ENCODE results near the gene MEIOSIN. TPM values are rescaled to one million over a fixed set of nuclear protein-coding genes. Genes with fewer than 3 reads are reported as not detected.

Gene MEIOSIN
- total and polyA plus RNA-seq, 9 donors: not detected

DNA sequence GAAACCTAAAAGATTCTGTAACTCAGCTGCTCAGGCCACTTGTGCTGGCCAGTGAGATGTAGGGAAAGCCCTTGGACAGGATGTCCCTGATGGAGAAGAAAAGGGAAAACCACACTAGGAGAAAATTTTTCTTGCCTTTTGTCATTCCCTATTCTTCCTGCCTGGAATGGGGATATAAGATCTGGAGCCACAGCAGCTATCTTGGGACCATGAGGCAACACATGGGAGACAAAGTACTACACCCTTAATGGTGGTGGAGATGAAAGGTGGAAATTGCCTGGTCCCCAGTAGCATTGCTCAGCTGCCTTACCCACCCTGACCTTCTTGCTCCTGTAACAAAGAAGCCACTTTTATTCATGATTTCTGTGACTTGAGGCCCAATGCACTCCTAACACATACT is 72.5 kb downstream of the MEIOSIN start:
- Histone ChIP-seq H3K4me3 (no peak overlapping the region), H3K27ac (no peak overlapping the region), H3K9me3 (no peaks in the 10 kb centered on the region), H3K27me3 (no peaks in the 10 kb centered on the region), H3K36me3 (no peaks in the 10 kb centered on the region), H3K4me1 (ENCODE audit: insufficient read depth) (peaks cover 2% of the 10 kb centered on the region)
- DNase-seq: no peak
- TF ChIP-seq, protein P1, sequence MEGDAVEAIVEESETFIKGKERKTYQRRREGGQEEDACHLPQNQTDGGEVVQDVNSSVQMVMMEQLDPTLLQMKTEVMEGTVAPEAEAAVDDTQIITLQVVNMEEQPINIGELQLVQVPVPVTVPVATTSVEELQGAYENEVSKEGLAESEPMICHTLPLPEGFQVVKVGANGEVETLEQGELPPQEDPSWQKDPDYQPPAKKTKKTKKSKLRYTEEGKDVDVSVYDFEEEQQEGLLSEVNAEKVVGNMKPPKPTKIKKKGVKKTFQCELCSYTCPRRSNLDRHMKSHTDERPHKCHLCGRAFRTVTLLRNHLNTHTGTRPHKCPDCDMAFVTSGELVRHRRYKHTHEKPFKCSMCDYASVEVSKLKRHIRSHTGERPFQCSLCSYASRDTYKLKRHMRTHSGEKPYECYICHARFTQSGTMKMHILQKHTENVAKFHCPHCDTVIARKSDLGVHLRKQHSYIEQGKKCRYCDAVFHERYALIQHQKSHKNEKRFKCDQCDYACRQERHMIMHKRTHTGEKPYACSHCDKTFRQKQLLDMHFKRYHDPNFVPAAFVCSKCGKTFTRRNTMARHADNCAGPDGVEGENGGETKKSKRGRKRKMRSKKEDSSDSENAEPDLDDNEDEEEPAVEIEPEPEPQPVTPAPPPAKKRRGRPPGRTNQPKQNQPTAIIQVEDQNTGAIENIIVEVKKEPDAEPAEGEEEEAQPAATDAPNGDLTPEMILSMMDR (IDR thresholded peaks at IDR 0.05): no peak
- TF ChIP-seq POLR2A (IDR thresholded peaks at IDR 0.05): no peak
- no peak for TF ChIP-seq EP300 (IDR thresholded peaks at IDR 0.05)
- intact Hi-C loops (cut with DNase I): no loop called here

DNA sequence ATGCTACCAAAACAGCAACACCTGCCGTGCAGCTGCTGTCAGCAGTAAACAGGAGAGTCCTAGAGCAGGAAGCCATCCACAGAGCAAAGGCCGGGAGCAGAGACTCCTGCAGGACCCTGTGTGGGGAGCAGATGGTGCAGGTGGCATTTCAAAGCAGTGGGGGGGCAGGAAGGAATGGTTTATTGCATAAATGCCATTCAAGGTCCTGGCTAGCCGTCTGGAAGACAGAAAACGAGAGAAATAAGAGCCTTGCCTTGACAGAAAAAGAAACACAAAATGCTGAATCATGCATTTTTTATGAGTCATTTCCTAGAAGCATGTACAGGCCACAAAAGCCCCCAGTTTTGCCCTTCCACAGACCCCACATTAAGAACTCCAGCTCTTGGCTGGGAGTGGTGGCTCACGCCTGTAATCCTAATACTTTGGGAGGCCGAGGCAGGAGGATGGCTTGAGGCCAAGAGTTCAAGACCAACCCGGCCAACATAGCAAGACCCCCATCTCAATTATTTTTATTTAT is 76.5 kb downstream of the MEIOSIN start:
- no peaks in the 10 kb centered on the region for H3K36me3 ChIP-seq
- no peaks in the 10 kb centered on the region for H3K27me3 ChIP-seq
- H3K4me1 ChIP-seq (ENCODE audit: insufficient read depth): peaks cover 2% of the 10 kb centered on the region
- 18 to 31% (median 23%) methylated on average over 7 of the region's 7 CpGs for WGBS, 3 donors
- no peak for TF ChIP-seq POLR2A (IDR thresholded peaks at IDR 0.05)
- no peak for TF ChIP-seq EP300 (IDR thresholded peaks at IDR 0.05)
- TF ChIP-seq, protein P1 (IDR thresholded peaks at IDR 0.05): no peak
- no peaks in the 10 kb centered on the region for H3K9me3 ChIP-seq
- no peak overlapping the region for H3K27ac ChIP-seq
- no peak for DNase-seq
- intact Hi-C loops (cut with DNase I): loop anchor here in 1 of 4 donors (10.0 kb wide), 1 partner anchor 75 kb away; the partner anchor contains the start of gene IRF2BP1
- no peak overlapping the region for H3K4me3 ChIP-seq

DNA sequence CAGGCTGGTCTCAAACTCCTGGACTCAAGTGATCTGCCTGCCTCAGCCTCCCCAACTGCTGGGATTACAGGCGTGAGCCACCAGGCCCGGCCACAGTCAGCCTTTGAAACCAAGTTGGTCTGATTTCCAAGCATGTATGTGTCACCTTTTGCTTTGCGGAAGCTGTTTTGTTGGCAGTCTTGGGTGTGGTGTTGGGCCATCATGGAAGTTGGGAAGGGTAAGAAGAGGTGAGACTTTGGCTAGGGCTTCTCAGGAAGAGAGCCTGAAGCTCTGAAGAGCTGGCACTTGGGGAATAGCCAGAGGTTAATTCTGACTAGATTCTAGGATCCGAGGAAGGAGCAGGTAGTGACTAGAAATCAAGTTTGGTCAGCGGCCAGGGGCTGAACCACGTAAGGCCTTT is 79.1 kb downstream of the MEIOSIN start:
- no peaks in the 10 kb centered on the region for H3K36me3 ChIP-seq
- peaks cover 7% of the 10 kb centered on the region for H3K4me1 ChIP-seq (ENCODE audit: insufficient read depth)
- TF ChIP-seq, protein P1 (IDR thresholded peaks at IDR 0.05): no peak
- TF ChIP-seq POLR2A (IDR thresholded peaks at IDR 0.05) (no peak), EP300 (IDR thresholded peaks at IDR 0.05) (no peak)
- no peak overlapping the region for H3K4me3 ChIP-seq
- DNase-seq: no peak
- no peak overlapping the region for H3K27ac ChIP-seq
- WGBS, 3 donors: 88 to 90% (median 89%) methylated on average over 6 of the region's 6 CpGs
- no peaks in the 10 kb centered on the region for H3K27me3 ChIP-seq
- intact Hi-C loops (cut with DNase I): loop anchor here in 1 of 4 donors (10.0 kb wide), 1 partner anchor 73 kb away; the partner anchor contains the start of gene IRF2BP1
- H3K9me3 ChIP-seq: no peaks in the 10 kb centered on the region

Other genes starting within 250 kb of the MEIOSIN start
- 1 to 10 TPM in 5 of 7 donors, under 1 TPM in 2; 0.63 to 4.7 (median 2.5) TPM for gene RTN2, start 236.4 kb upstream of the MEIOSIN start, total RNA-seq
- gene RTN2, start 236.4 kb upstream of the MEIOSIN start, polyA plus RNA-seq: 1 to 10 TPM; 3.0 to 5.0 TPM
- 1 to 10 TPM in 3 of 7 donors, under 1 TPM in 3, not detected in 1; 0.40 to 1.7 (median 1.0) TPM for gene PPM1N, start 235.0 kb upstream of the MEIOSIN start, total RNA-seq
- under 1 TPM; 0.21 to 0.93 TPM for gene PPM1N, start 235.0 kb upstream of the MEIOSIN start, polyA plus RNA-seq
- 10 to 100 TPM; 15.7 to 83.2 (median 58.2) TPM for gene VASP, start 226.0 kb upstream of the MEIOSIN start, total RNA-seq
- 10 to 100 TPM; 23.9 to 48.4 TPM for gene VASP, start 226.0 kb upstream of the MEIOSIN start, polyA plus RNA-seq
- gene OPA3, start 148.6 kb upstream of the MEIOSIN start, total RNA-seq: 10 to 100 TPM in 4 of 7 donors, 1 to 10 TPM in 3; 2.0 to 16.6 (median 12.3) TPM
- 1 to 10 TPM; 3.3 to 8.9 TPM for gene OPA3, start 148.6 kb upstream of the MEIOSIN start, polyA plus RNA-seq
- gene GPR4, start 131.2 kb upstream of the MEIOSIN start, total RNA-seq: 1 to 10 TPM in 5 of 7 donors, under 1 TPM in 2; 0.60 to 4.5 (median 2.4) TPM
- 10 to 100 TPM in 1 of 2 donors, 1 to 10 TPM in 1; 3.0 to 11.9 TPM for gene GPR4, start 131.2 kb upstream of the MEIOSIN start, polyA plus RNA-seq
- gene EML2, start 94.0 kb upstream of the MEIOSIN start, total RNA-seq: 10 to 100 TPM in 6 of 7 donors, 1 to 10 TPM in 1; 9.9 to 25.0 (median 14.4) TPM
- gene EML2, start 94.0 kb upstream of the MEIOSIN start, polyA plus RNA-seq: 10 to 100 TPM; 13.1 to 16.3 TPM
- gene GIPR, start 65.2 kb upstream of the MEIOSIN start, total RNA-seq: 1 to 10 TPM in 1 of 7 donors, under 1 TPM in 3, not detected in 3; 0.20 to 1.6 (median 0.59) TPM
- gene GIPR, start 65.2 kb upstream of the MEIOSIN start, polyA plus RNA-seq: under 1 TPM; 0.02 to 0.33 TPM
- 100 to 1,000 TPM; 288 to 508 (median 382) TPM for gene SNRPD2, start 41.5 kb upstream of the MEIOSIN start, total RNA-seq
- 100 to 1,000 TPM; 279 to 499 TPM for gene SNRPD2, start 41.5 kb upstream of the MEIOSIN start, polyA plus RNA-seq
- 10 to 100 TPM in 1 of 7 donors, 1 to 10 TPM in 6; 4.2 to 15.3 (median 7.3) TPM for gene QPCTL, start 40.8 kb upstream of the MEIOSIN start, total RNA-seq
- 1 to 10 TPM; 3.2 to 6.8 TPM for gene QPCTL, start 40.8 kb upstream of the MEIOSIN start, polyA plus RNA-seq
- gene FBXO46, start 2.5 kb upstream of the MEIOSIN start, total RNA-seq: 10 to 100 TPM; 13.4 to 32.5 (median 22.4) TPM
- gene FBXO46, start 2.5 kb upstream of the MEIOSIN start, polyA plus RNA-seq: 10 to 100 TPM in 1 of 2 donors, 1 to 10 TPM in 1; 6.7 to 13.9 TPM
- gene SIX5, start 35.8 kb downstream of the MEIOSIN start, total RNA-seq: 10 to 100 TPM; 21.0 to 64.4 (median 44.4) TPM
- 10 to 100 TPM in 1 of 2 donors, 1 to 10 TPM in 1; 5.4 to 43.5 TPM for gene SIX5, start 35.8 kb downstream of the MEIOSIN start, polyA plus RNA-seq
- gene DMPK, start 49.1 kb downstream of the MEIOSIN start, total RNA-seq: 100 to 1,000 TPM in 2 of 7 donors, 10 to 100 TPM in 5; 21.0 to 105 (median 62.5) TPM
- gene DMPK, start 49.1 kb downstream of the MEIOSIN start, polyA plus RNA-seq: 10 to 100 TPM; 24.3 to 56.7 TPM
- 10 to 100 TPM; 28.4 to 85.4 (median 61.1) TPM for gene DMWD, start 59.4 kb downstream of the MEIOSIN start, total RNA-seq
- gene DMWD, start 59.4 kb downstream of the MEIOSIN start, polyA plus RNA-seq: 10 to 100 TPM; 11.4 to 33.9 TPM
- under 1 TPM in 2 of 7 donors, not detected in 5; 0.13 to 0.15 TPM for gene RSPH6A, start 81.9 kb downstream of the MEIOSIN start, total RNA-seq
- not detected for gene RSPH6A, start 81.9 kb downstream of the MEIOSIN start, polyA plus RNA-seq
- gene SYMPK, start 129.7 kb downstream of the MEIOSIN start, total RNA-seq: 10 to 100 TPM; 24.8 to 61.9 (median 52.2) TPM
- gene SYMPK, start 129.7 kb downstream of the MEIOSIN start, polyA plus RNA-seq: 10 to 100 TPM; 37.7 to 41.9 TPM
- under 1 TPM in 1 of 7 donors, not detected in 6; 0.26 TPM for gene FOXA3, start 130.9 kb downstream of the MEIOSIN start, total RNA-seq
- gene FOXA3, start 130.9 kb downstream of the MEIOSIN start, polyA plus RNA-seq: under 1 TPM in 1 of 2 donors, not detected in 1; 0.04 TPM
- gene IRF2BP1, start 152.7 kb downstream of the MEIOSIN start, total RNA-seq: 10 to 100 TPM; 30.4 to 59.4 (median 41.4) TPM
- gene IRF2BP1, start 152.7 kb downstream of the MEIOSIN start, polyA plus RNA-seq: 10 to 100 TPM in 1 of 2 donors, 1 to 10 TPM in 1; 2.7 to 29.5 TPM
- 1 to 10 TPM; 3.0 to 9.1 (median 7.0) TPM for gene MYPOP, start 169.2 kb downstream of the MEIOSIN start, total RNA-seq
- 1 to 10 TPM; 4.2 to 4.4 TPM for gene MYPOP, start 169.2 kb downstream of the MEIOSIN start, polyA plus RNA-seq
- not detected for gene NANOS2, start 181.3 kb downstream of the MEIOSIN start, total RNA-seq
- not detected for gene NANOS2, start 181.3 kb downstream of the MEIOSIN start, polyA plus RNA-seq
- gene NOVA2, start 240.4 kb downstream of the MEIOSIN start, total RNA-seq: 1 to 10 TPM in 5 of 7 donors, under 1 TPM in 2; 0.23 to 4.8 (median 2.2) TPM
- gene NOVA2, start 240.4 kb downstream of the MEIOSIN start, polyA plus RNA-seq: 1 to 10 TPM; 1.5 to 3.5 TPM